Sciatic nerve (tissue), 2 donors: ENCODE data around the gene FLT1. TPM values are rescaled to one million over a fixed set of nuclear protein-coding genes. Genes with fewer than 3 reads are reported as not detected.

Experiments
- ATAC-seq: fragments of 200-7000 bp; cut with Tn5 transposase; one replicate; pipeline ENCODE4 v1.9.1; 2020; ENCODE audit warnings: mild to moderate bottlenecking, moderate library complexity
- DNase-seq: peaks from one replicate; pipeline ENCODE4 v3.0.0-alpha.2; 2020; ENCODE audit warnings: low spot score
- intact Hi-C: fragments of 100-400 bp; cut with DNase I; formaldehyde crosslinking; loops from one replicate; pipeline ENCODE4 v1.14.2; 2022
- total RNA-seq: library from RNA; stranded (reverse); fragmentation: NEBNext Ultra II Directional; extraction: Animal tissue kit (Norgen Biotek cat#: 25700); gene quantifications from one replicate; pipeline ENCODE4 v1.2.1, GENCODE V29; 2021
- donor health status: DM: no; HTN: no; CAD: no.
- donor health status: DM: no; HTN: no; CAD: no.

Gene FLT1
- total RNA-seq, 1 donor from 2014 or later = 84.8 TPM

- no peak for ATAC-seq
- no peak for DNase-seq
- intact Hi-C loops = no loop called here
These were observed 119.5 kb downstream of the FLT1 start for GRCh38 chr13:28375250-28375930.

- intact Hi-C loops = no loop called here
- ATAC-seq (peak; percentile 68), DNase-seq (no peak)
These were observed 121.1 kb downstream of the FLT1 start for GRCh38 chr13:28373810-28374209.

GRCh38 chr13:28370448-28370847 lies 124.5 kb downstream of the FLT1 start:
- no peak for ATAC-seq
- intact Hi-C loops = no loop called here
- DNase-seq = no peak

GRCh38 chr13:28358708-28359107 lies 136.2 kb downstream of the FLT1 start:
- ATAC-seq (no peak), DNase-seq (no peak)
- intact Hi-C loops = no loop called here

- ATAC-seq = no peak
These were observed 137.0 kb downstream of the FLT1 start for GRCh38 chr13:28357911-28358433.

GRCh38 chr13:28357247-28357825 lies 137.6 kb downstream of the FLT1 start:
- DNase-seq = no peak
- no peak for ATAC-seq
- intact Hi-C loops = no loop called here

More at GRCh38 chr13:28357911-28358433, 137.0 kb downstream of the FLT1 start:
- intact Hi-C loops = no loop called here
- no peak for DNase-seq

GRCh38 chr13:28356561-28357021 lies 138.3 kb downstream of the FLT1 start:
- DNase-seq = no peak
- intact Hi-C loops = no loop called here
- ATAC-seq = peak; percentile 44

- intact Hi-C loops = no loop called here
- no peak for ATAC-seq
These were observed 139.0 kb downstream of the FLT1 start for GRCh38 chr13:28355822-28356371.

GRCh38 chr13:28355046-28355821 lies 139.7 kb downstream of the FLT1 start:
- intact Hi-C loops = no loop called here
- ATAC-seq = no peak
- DNase-seq = no peak

More at GRCh38 chr13:28355822-28356371, 139.0 kb downstream of the FLT1 start:
- no peak for DNase-seq

GRCh38 chr13:28353679-28354078 lies 141.2 kb downstream of the FLT1 start:
- DNase-seq = no peak
- ATAC-seq = no peak
- intact Hi-C loops = no loop called here

- intact Hi-C loops = no loop called here
- no peak for DNase-seq
- no peak for ATAC-seq
These were observed 144.8 kb downstream of the FLT1 start for GRCh38 chr13:28349907-28350654.

- intact Hi-C loops = no loop called here
- DNase-seq (no peak), ATAC-seq (no peak)
These were observed 145.6 kb downstream of the FLT1 start for GRCh38 chr13:28349371-28349770.

- ATAC-seq = no peak
- no peak for DNase-seq
- intact Hi-C loops = no loop called here
These were observed 147.2 kb downstream of the FLT1 start for GRCh38 chr13:28347456-28348371.

- no peak for DNase-seq
- intact Hi-C loops = no loop called here
- ATAC-seq = no peak
These were observed 148.8 kb downstream of the FLT1 start for GRCh38 chr13:28346154-28346553.

- intact Hi-C loops = no loop called here
- DNase-seq = no peak
- ATAC-seq = no peak
These were observed 150.8 kb downstream of the FLT1 start for GRCh38 chr13:28344163-28344562.

GRCh38 chr13:28342251-28342650 lies 152.7 kb downstream of the FLT1 start:
- intact Hi-C loops = no loop called here
- no peak for ATAC-seq
- no peak for DNase-seq

GRCh38 chr13:28340272-28340793 lies 154.6 kb downstream of the FLT1 start:
- intact Hi-C loops = no loop called here
- ATAC-seq (no peak), DNase-seq (no peak)

GRCh38 chr13:28339419-28339818 lies 155.5 kb downstream of the FLT1 start:
- ATAC-seq (no peak), DNase-seq (no peak)
- intact Hi-C loops = no loop called here
